HCT116 (cell line): ENCODE data around the gene LUZP2. TPM values are rescaled to one million over a fixed set of nuclear protein-coding genes. Genes with fewer than 3 reads are reported as not detected.

ENCODE experiments used
- ATAC-seq: fragments of 200-7000 bp; cut with Tn5 transposase; 2 replicates; pipeline ENCODE4 v1.9.1; 2020; ENCODE audit warnings: mild to moderate bottlenecking, moderate library complexity
- BruUV-seq: library from RNA; stranded (reverse); fragments of 400-500 nt; replicated peaks from 2 replicates; lab custom pipeline; 2021; lab: Mats Ljungman, UMichigan
- CTCF ChIA-PET: fragments of 300-600 bp; sonication (Branson Sonifier 250); formaldehyde crosslinking; loops from one replicate; lab custom pipeline; 2021; ENCODE audit warnings: antibody characterized with exemption; lab: Charles Lee
- POLR2A ChIA-PET: fragments of 300-600, 350-600 bp; sonication (Branson Sonifier 250); formaldehyde crosslinking; loops from one replicate; lab custom pipeline; 2021; ENCODE audit warnings: antibody characterized with exemption; lab: Charles Lee
- RAD21 ChIA-PET, 2 experiments: fragments of 300-600 bp; sonication (Branson Sonifier 250); formaldehyde crosslinking; loops; one replicate each; lab custom pipeline; 2023; ENCODE audit warnings: low total read pairs in 2 of 2; ENCODE audit not compliant: uncharacterized antibody in 2 of 2, unreplicated experiment in 2 of 2, low non-redundant PET in 1 of 2; lab: Charles Lee
- DNase-seq: peaks from one replicate; pipeline ENCODE4 v3.0.0-alpha.2; 2010; ENCODE audit warnings: low read depth, low spot score
- H2AFZ ChIP-seq: fragments of 200-600 bp; shearing (Covaris generic), sonication (generic); 2 replicates; pipeline ENCODE4 v1.6.1; 2017; ENCODE audit warnings: low read depth, mixed run types, mixed read lengths, antibody characterized with exemption, low read length; ENCODE audit not compliant: poor library complexity, severe bottlenecking
- H3K27ac ChIP-seq: 2 replicates; pipeline ENCODE4 v1.5.1; 2012; ENCODE audit warnings: low read depth, low read length
- H3K27me3 ChIP-seq: fragments of 200-600 bp; sonication (generic); 2 replicates; pipeline ENCODE4 v1.6.1; 2016; ENCODE audit warnings: mixed run types, low read length, mixed read lengths; ENCODE audit not compliant: insufficient read depth
- H3K36me3 ChIP-seq, 2 experiments: fragments of 200-500 bp in 1 of 2; fragments of 200-600 bp in 1 of 2; sonication (Bioruptor generic) in 1 of 2; sonication (generic) in 1 of 2; 2 replicates each; pipeline versions ENCODE4 v1.5.1 to v1.6.1; 2014 to 2016; ENCODE audit warnings: low read length in 2 of 2, inconsistent platforms in 1 of 2, mixed read lengths in 1 of 2, mixed run types in 1 of 2; ENCODE audit not compliant: insufficient read depth in 2 of 2, control insufficient read depth in 1 of 2
- H3K4me1 ChIP-seq, 2 experiments: fragments of 200-600 bp in 1 of 2; sonication (generic) in 1 of 2; 2 replicates each; pipeline versions ENCODE4 v1.5.1 to v1.6.1; 2012 to 2017; ENCODE audit warnings: low read length in 2 of 2, inconsistent platforms in 1 of 2, mild to moderate bottlenecking in 1 of 2, mixed read lengths in 1 of 2, mixed run types in 1 of 2, moderate library complexity in 1 of 2; ENCODE audit not compliant: insufficient read depth in 2 of 2, control insufficient read depth in 1 of 2
- H3K4me2 ChIP-seq: fragments of 200-600 bp; sonication (generic); 2 replicates; pipeline ENCODE4 v1.6.1; 2017; ENCODE audit warnings: mixed run types, low read length, mixed read lengths
- H3K4me3 ChIP-seq, 2 experiments: fragments of 200-600 bp in 1 of 2; sonication (generic) in 1 of 2; replicated peaks in 1 of 2; 2 replicates each; pipeline ENCODE4 v1.5.1; 2011 to 2016; ENCODE audit warnings: low read length in 2 of 2, control low read depth in 1 of 2, low read depth in 1 of 2, mild to moderate bottlenecking in 1 of 2, mixed read lengths in 1 of 2, mixed run types in 1 of 2
- H3K79me2 ChIP-seq: fragments of 200-600 bp; sonication (generic); 2 replicates; pipeline ENCODE4 v1.6.1; 2017; ENCODE audit warnings: mild to moderate bottlenecking, mixed run types, low read length, moderate library complexity, mixed read lengths; ENCODE audit not compliant: insufficient read depth
- H3K9ac ChIP-seq: fragments of 200-600 bp; sonication (generic); 2 replicates; pipeline ENCODE4 v1.6.1; 2016; ENCODE audit warnings: low read length, mixed read lengths
- H3K9me2 ChIP-seq: fragments of 200-600 bp; sonication (generic), shearing (Covaris generic); 2 replicates; pipeline ENCODE4 v1.6.1; 2017; ENCODE audit warnings: mixed run types, mild to moderate bottlenecking, moderate library complexity; ENCODE audit not compliant: insufficient read depth
- H3K9me3 ChIP-seq, 2 experiments: fragments of 200-500 bp in 1 of 2; fragments of 200-600 bp in 1 of 2; sonication (Bioruptor generic) in 1 of 2; sonication (generic) in 1 of 2; 2 replicates each; pipeline ENCODE4 v1.6.1; 2014 to 2017; ENCODE audit warnings: low read length in 2 of 2, mixed read lengths in 2 of 2, inconsistent platforms in 1 of 2, low read depth in 1 of 2, mild to moderate bottlenecking in 1 of 2, mixed run types in 1 of 2, moderate library complexity in 1 of 2; ENCODE audit not compliant: control insufficient read depth in 1 of 2, insufficient read depth in 1 of 2
- H4K20me1 ChIP-seq: fragments of 200-600 bp; sonication (generic), shearing (Covaris generic); 2 replicates; pipeline ENCODE4 v1.6.1; 2017; ENCODE audit warnings: mixed run types, mild to moderate bottlenecking, moderate library complexity; ENCODE audit not compliant: insufficient read depth
- CBX3 ChIP-seq: IDR thresholded peaks from 2 replicates; pipeline ENCODE4 v1.6.1; 2012; ENCODE audit warnings: low read depth
- CEBPB ChIP-seq: IDR thresholded peaks from 2 replicates; pipeline ENCODE4 v1.6.1; 2012; ENCODE audit warnings: low read depth
- EGR1 ChIP-seq: IDR thresholded peaks from 2 replicates; pipeline ENCODE4 v1.6.1; 2012; ENCODE audit warnings: low read depth
- ELF1 ChIP-seq: IDR thresholded peaks from 2 replicates; pipeline ENCODE4 v1.6.1; 2012; ENCODE audit warnings: low read depth, borderline replicate concordance
- EZH2 ChIP-seq: fragments of 200-600 bp; sonication (generic); IDR thresholded peaks from 2 replicates; pipeline ENCODE4 v1.6.1; 2017; ENCODE audit warnings: antibody characterized with exemption, mixed run types
- EZH2phosphoT487 ChIP-seq: fragments of 200-600 bp; IDR thresholded peaks from 2 replicates; pipeline ENCODE4 v1.6.1; 2018; ENCODE audit warnings: antibody characterized with exemption, borderline replicate concordance
- FOSL1 ChIP-seq: IDR thresholded peaks from 2 replicates; pipeline ENCODE4 v1.6.1; 2012; ENCODE audit warnings: low read depth
- JUND ChIP-seq: IDR thresholded peaks from 2 replicates; pipeline ENCODE4 v1.6.1; 2012
- POLR2A ChIP-seq: IDR thresholded peaks from 2 replicates; pipeline ENCODE4 v1.7.0; 2011; ENCODE audit warnings: borderline replicate concordance; ENCODE audit not compliant: insufficient read depth, insufficient read length; ENCODE audit errors: extremely low read depth
- POLR2AphosphoS5 ChIP-seq: IDR thresholded peaks from 2 replicates; pipeline ENCODE4 v1.6.1; 2011; ENCODE audit warnings: mild to moderate bottlenecking, low read depth, low read length, moderate library complexity
- RAD21 ChIP-seq: IDR thresholded peaks from 2 replicates; pipeline ENCODE4 v1.6.1; 2012; ENCODE audit warnings: low read depth, mild to moderate bottlenecking
- SIN3A ChIP-seq: IDR thresholded peaks from 2 replicates; pipeline ENCODE4 v1.6.1; 2012; ENCODE audit warnings: low read depth
- SP1 ChIP-seq: IDR thresholded peaks from 2 replicates; pipeline ENCODE4 v1.6.1; 2012; ENCODE audit warnings: low read depth
- SRF ChIP-seq: IDR thresholded peaks from 2 replicates; pipeline ENCODE4 v1.6.1; 2012; ENCODE audit warnings: low read depth
- YY1 ChIP-seq: IDR thresholded peaks from 2 replicates; pipeline ENCODE4 v1.6.1; 2011; ENCODE audit warnings: low read length, low read depth, moderate library complexity, mild to moderate bottlenecking; ENCODE audit not compliant: insufficient replicate concordance; ENCODE audit errors: extremely low read depth
- ZFX ChIP-seq: fragments of 450-650 bp; IDR thresholded peaks from 2 replicates; pipeline ENCODE4 v1.6.1; 2017
- ZNF274 ChIP-seq: fragments of 200-500 bp; sonication (Bioruptor generic); IDR thresholded peaks from 2 replicates; pipeline ENCODE4 v1.6.1; 2014; ENCODE audit warnings: mild to moderate bottlenecking, low read depth, low read length, inconsistent platforms
- intact Hi-C: fragments of 100-400 bp; cut with micrococcal nuclease; formaldehyde crosslinking; loops from 2 replicates; pipeline ENCODE4 v1.10.0; 2022
- total RNA-seq: library from RNA; stranded (reverse); gene quantifications from one replicate; pipeline ENCODE4 v1.2.1, GENCODE V29; 2021; ENCODE audit not compliant: unreplicated experiment
- TF ChIP-seq, protein P1 (sequence below): IDR thresholded peaks from 2 replicates; pipeline ENCODE4 v1.6.1; 2012
- TF ChIP-seq, protein P2 (sequence below): IDR thresholded peaks from 2 replicates; pipeline ENCODE4 v1.6.1; 2012
- TF ChIP-seq, protein P3 (sequence below): IDR thresholded peaks from 2 replicates; pipeline ENCODE4 v1.6.1; 2012; ENCODE audit warnings: low read depth
- TF ChIP-seq, protein P4 (sequence below), 3 experiments: fragments of 200-600 bp in 1 of 3; sonication (generic) in 1 of 3; IDR thresholded peaks in 2 of 3; conservative IDR thresholded peaks in 1 of 3; 2 replicates each; pipeline ENCODE4 v1.5.1; 2012 to 2017; ENCODE audit warnings: low read depth in 2 of 3, low read length in 2 of 3, antibody characterized with exemption in 1 of 3, borderline replicate concordance in 1 of 3, control low read depth in 1 of 3, mild to moderate bottlenecking in 1 of 3, mixed read lengths in 1 of 3, mixed run types in 1 of 3, moderate library complexity in 1 of 3; ENCODE audit not compliant: insufficient read depth in 1 of 3

The LUZP2 gene
- total RNA-seq, 1 experiment from 2014 or later, result not detected

DNA sequence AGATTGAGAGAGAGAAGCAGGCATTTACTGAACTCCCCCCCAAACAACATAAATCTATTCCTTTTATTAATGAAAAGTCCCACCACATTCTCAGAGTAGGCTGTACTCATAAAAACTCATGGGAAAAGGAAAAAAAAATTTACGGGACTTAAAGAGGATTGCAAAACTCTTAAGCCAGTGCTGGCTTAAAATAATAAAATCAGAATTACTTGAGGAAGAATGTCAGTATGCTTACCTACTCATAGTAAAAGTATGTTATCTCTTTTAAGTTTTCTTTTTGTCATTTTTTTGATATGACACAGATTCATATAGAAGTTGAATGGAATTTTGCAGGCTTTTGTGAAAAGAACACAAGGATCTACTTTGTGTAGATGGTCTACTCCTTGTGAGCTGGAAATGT, 126.3 kb downstream of the LUZP2 start (continued):
- no peak for TF ChIP-seq SP1
- no peak for TF ChIP-seq ELF1
- TF ChIP-seq SIN3A, result no peak
- TF ChIP-seq CBX3, result no peak
- no peak for TF ChIP-seq ZFX

DNA sequence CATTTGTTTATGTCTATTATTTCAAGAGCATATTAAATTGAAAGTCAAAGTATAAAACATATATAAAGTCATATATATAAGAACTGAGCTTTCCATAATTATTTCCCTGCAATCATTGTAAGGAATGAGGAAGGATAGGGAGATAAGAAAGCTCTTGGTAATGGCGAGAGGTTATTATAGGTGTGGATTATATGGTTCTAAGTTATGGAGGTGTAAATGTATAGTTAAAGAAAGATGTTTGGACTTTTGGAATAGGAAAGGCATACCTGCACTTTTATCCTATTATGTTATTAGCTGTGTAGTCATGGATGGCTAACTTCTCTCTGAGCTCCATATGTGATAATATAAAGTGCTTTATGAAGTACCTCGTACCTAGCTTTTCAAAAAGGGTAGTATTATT, 127.6 kb downstream of the LUZP2 start:
- H3K27ac ChIP-seq, result no peak overlapping the region
- ATAC-seq (no peak), DNase-seq (no peak)
- BruUV-seq, result no TSS peak
- no peaks in the 10 kb centered on the region for H3K36me3 ChIP-seq
- intact Hi-C loops, result no loop called here
- H2AFZ ChIP-seq, result no peak overlapping the region
- H3K4me1 ChIP-seq, result no peaks in the 10 kb centered on the region
- H3K9ac ChIP-seq, result no peak overlapping the region
- H3K4me3 ChIP-seq, result no peak overlapping the region
- TF ChIP-seq EZH2phosphoT487, result no peak
- no peak for TF ChIP-seq EZH2
- TF ChIP-seq JUND, result no peak
- TF ChIP-seq EGR1, result no peak
- TF ChIP-seq POLR2AphosphoS5, result no peak
- TF ChIP-seq YY1, result no peak
- no peak for TF ChIP-seq FOSL1
- TF ChIP-seq, protein P1, sequence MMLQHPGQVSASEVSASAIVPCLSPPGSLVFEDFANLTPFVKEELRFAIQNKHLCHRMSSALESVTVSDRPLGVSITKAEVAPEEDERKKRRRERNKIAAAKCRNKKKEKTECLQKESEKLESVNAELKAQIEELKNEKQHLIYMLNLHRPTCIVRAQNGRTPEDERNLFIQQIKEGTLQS, result no peak
- TF ChIP-seq POLR2A, result no peak
- TF ChIP-seq ZNF274, result no peak
- TF ChIP-seq, protein P2, sequence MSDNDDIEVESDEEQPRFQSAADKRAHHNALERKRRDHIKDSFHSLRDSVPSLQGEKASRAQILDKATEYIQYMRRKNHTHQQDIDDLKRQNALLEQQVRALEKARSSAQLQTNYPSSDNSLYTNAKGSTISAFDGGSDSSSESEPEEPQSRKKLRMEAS, result no peak
- TF ChIP-seq, protein P3, sequence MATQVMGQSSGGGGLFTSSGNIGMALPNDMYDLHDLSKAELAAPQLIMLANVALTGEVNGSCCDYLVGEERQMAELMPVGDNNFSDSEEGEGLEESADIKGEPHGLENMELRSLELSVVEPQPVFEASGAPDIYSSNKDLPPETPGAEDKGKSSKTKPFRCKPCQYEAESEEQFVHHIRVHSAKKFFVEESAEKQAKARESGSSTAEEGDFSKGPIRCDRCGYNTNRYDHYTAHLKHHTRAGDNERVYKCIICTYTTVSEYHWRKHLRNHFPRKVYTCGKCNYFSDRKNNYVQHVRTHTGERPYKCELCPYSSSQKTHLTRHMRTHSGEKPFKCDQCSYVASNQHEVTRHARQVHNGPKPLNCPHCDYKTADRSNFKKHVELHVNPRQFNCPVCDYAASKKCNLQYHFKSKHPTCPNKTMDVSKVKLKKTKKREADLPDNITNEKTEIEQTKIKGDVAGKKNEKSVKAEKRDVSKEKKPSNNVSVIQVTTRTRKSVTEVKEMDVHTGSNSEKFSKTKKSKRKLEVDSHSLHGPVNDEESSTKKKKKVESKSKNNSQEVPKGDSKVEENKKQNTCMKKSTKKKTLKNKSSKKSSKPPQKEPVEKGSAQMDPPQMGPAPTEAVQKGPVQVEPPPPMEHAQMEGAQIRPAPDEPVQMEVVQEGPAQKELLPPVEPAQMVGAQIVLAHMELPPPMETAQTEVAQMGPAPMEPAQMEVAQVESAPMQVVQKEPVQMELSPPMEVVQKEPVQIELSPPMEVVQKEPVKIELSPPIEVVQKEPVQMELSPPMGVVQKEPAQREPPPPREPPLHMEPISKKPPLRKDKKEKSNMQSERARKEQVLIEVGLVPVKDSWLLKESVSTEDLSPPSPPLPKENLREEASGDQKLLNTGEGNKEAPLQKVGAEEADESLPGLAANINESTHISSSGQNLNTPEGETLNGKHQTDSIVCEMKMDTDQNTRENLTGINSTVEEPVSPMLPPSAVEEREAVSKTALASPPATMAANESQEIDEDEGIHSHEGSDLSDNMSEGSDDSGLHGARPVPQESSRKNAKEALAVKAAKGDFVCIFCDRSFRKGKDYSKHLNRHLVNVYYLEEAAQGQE, result no peak
- TF ChIP-seq RAD21, result no peak
- TF ChIP-seq, protein P4, sequence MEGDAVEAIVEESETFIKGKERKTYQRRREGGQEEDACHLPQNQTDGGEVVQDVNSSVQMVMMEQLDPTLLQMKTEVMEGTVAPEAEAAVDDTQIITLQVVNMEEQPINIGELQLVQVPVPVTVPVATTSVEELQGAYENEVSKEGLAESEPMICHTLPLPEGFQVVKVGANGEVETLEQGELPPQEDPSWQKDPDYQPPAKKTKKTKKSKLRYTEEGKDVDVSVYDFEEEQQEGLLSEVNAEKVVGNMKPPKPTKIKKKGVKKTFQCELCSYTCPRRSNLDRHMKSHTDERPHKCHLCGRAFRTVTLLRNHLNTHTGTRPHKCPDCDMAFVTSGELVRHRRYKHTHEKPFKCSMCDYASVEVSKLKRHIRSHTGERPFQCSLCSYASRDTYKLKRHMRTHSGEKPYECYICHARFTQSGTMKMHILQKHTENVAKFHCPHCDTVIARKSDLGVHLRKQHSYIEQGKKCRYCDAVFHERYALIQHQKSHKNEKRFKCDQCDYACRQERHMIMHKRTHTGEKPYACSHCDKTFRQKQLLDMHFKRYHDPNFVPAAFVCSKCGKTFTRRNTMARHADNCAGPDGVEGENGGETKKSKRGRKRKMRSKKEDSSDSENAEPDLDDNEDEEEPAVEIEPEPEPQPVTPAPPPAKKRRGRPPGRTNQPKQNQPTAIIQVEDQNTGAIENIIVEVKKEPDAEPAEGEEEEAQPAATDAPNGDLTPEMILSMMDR (IDR thresholded peaks at IDR 0.05 in 2 of 3, conservative IDR thresholded peaks at IDR 0.05 in 1 of 3; ENCODE audit: borderline replicate concordance in 1 of 3, insufficient read depth in 1 of 3, low read depth in 2 of 3, low read length in 2 of 3), result no peak
- TF ChIP-seq CEBPB, result no peak
- TF ChIP-seq SRF, result no peak
- TF ChIP-seq ZFX, result no peak
- POLR2A ChIA-PET, result no interaction called here
- H3K9me2 ChIP-seq, result no peaks in the 10 kb centered on the region
- no peaks in the 10 kb centered on the region for H3K79me2 ChIP-seq
- H3K4me2 ChIP-seq, result no peak overlapping the region
- CTCF ChIA-PET, result no interaction called here
- H3K9me3 ChIP-seq, result peaks cover 0 to 7% of the 10 kb centered on the region in 2 experiments; a peak in 1 of 4 replicates
- no peaks in the 10 kb centered on the region for H4K20me1 ChIP-seq
- RAD21 ChIA-PET, result no interaction called here
- H3K27me3 ChIP-seq, result no peaks in the 10 kb centered on the region
